HG02852 (cell line): ENCODE data around the gene PRUNE1.

ENCODE experiments used
- ATAC-seq: cut with Tn5 transposase; IDR thresholded peaks from one replicate; pipeline ENCODE4 v1.9.1; 2021; ENCODE audit warnings: mild to moderate bottlenecking, moderate library complexity; ENCODE audit not compliant: unreplicated experiment

Gene PRUNE1

GRCh38 chr1:151003180-151003579, 5.1 kb upstream of the PRUNE1 start:
- ATAC-seq: no peak

GRCh38 chr1:151005729-151006319, 2.4 kb upstream of the PRUNE1 start:
- ATAC-seq: no peak

- no peak for ATAC-seq
These were observed 1.8 kb upstream of the PRUNE1 start, which contains the start of gene MINDY1 for GRCh38 chr1:151006327-151007052. Gene MINDY1 (minus strand): TSS chr1:151006902. CDS start chr1:151002617, 4,285 bp downstream.

GRCh38 chr1:151007853-151008243, 401 bp upstream of the PRUNE1 start:
- no peak for ATAC-seq

GRCh38 chr1:151009206-151009587, 948 bp downstream of the PRUNE1 start:
- no peak for ATAC-seq

GRCh38 chr1:151009674-151010345, 1.6 kb downstream of the PRUNE1 start:
- no peak for ATAC-seq

GRCh38 chr1:151010346-151010726, 2.1 kb downstream of the PRUNE1 start:
- no peak for ATAC-seq

GRCh38 chr1:151011154-151011850, 3.1 kb downstream of the PRUNE1 start:
- ATAC-seq: no peak

- ATAC-seq: no peak
These were observed 4.6 kb downstream of the PRUNE1 start for GRCh38 chr1:151012684-151013471.

GRCh38 chr1:151013518-151013917, 5.3 kb downstream of the PRUNE1 start:
- ATAC-seq: no peak

GRCh38 chr1:151024540-151025146, 16.4 kb downstream of the PRUNE1 start:
- no peak for ATAC-seq

GRCh38 chr1:151026460-151026859, 18.2 kb downstream of the PRUNE1 start:
- no peak for ATAC-seq

- ATAC-seq: no peak
These were observed 23.9 kb downstream of the PRUNE1 start for GRCh38 chr1:151032164-151032563.

- ATAC-seq: no peak
These were observed 26.9 kb downstream of the PRUNE1 start for GRCh38 chr1:151035167-151035566.

- no peak for ATAC-seq
These were observed 28.1 kb downstream of the PRUNE1 start, which contains the start of gene BNIPL for GRCh38 chr1:151036356-151036755. Gene BNIPL (plus strand): TSS chr1:151036586. CDS start chr1:151036726, 140 bp downstream.

GRCh38 chr1:151037032-151037431, 28.8 kb downstream of the PRUNE1 start:
- no peak for ATAC-seq

GRCh38 chr1:151039521-151039920, 31.3 kb downstream of the PRUNE1 start:
- ATAC-seq: no peak

GRCh38 chr1:151043163-151043562, 34.9 kb downstream of the PRUNE1 start:
- ATAC-seq: no peak

GRCh38 chr1:151047591-151047924, 39.3 kb downstream of the PRUNE1 start, which contains the start of gene C1orf56:
Gene C1orf56 (plus strand): TSS chr1:151047751. CDS start chr1:151047848, 97 bp downstream.
- peak; percentile 62 for ATAC-seq
